Dermis microvascular lymphatic vessel endothelial cell (primary cell): ENCODE measurements around the gene HSPA9. TPM values are rescaled to one million over a fixed set of nuclear protein-coding genes. Genes with fewer than 3 reads are reported as not detected.
A peak's percentile ranks its signal among the peaks of the same experiment; 100 is the strongest.

Experiments used
- DNase-seq, 2 donors: peaks; one replicate each; pipeline versions ENCODE4 v3.0.0 to v3.0.0-alpha.2; 2010; ENCODE audit warnings: low read depth in 2 of 2
- total RNA-seq: library from RNA; depleted of rRNA; stranded (reverse); fragments of >200 nt; gene quantifications from 2 replicates; pipeline ENCODE4 v1.2.1, GENCODE V29; 2014

The HSPA9 gene
- total RNA-seq, 1 donor from 2014 or later = 212 TPM

DNA sequence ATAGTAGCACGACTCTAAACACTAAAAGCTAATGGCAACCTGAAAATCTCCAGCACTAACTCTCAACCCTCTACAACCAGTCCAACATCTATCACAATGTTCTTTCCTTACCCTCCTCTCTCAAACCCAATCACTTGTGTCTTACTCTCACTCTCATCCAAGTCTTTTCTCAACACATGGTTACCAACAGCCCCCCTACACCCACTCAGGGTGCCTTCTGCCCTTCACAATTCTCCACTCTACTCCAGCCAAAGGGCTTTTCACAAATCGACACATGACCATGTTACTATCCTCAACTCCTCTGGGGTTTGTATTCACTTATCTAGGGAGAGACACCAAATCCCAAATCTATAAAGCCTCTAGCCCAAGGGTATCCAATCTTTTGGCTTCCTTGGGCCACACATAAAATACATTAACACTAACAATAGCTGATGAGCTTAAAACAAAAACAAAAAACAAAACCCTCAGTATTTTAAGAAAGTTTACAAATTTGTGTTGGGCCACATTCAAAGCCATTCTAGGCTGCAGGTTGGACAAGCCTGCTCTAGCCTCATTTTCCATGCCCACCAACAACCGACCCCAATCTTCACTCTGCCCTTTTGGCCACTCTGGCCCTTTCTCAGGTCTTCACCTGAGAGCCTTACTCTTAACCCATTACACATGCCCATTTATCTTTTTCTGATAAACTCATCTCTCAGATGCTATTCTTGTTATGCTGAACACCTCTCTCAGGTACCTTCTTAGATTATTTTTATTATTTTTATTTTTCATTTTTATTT lies 11.7 kb downstream of the HSPA9 start:
- no peak for DNase-seq

DNA sequence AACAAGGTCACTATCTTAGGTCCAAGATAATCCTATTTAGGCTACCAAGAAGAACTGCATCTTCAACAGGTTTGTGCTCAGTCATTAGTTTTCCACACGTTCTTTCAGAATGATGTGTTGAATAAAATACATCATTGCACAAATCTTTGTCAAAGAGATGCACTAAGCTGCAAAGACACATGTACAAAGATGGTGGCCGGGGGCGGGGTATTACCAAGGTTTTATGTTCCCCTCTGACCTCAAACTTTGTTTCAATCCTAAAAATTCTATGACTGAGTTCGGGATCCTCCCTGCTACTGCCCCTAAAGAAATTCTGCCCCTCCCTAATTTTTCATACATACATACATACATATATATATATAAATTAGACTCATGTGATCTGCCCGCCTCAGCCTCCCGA lies 14.2 kb downstream of the HSPA9 start:
- DNase-seq = no peak

DNA sequence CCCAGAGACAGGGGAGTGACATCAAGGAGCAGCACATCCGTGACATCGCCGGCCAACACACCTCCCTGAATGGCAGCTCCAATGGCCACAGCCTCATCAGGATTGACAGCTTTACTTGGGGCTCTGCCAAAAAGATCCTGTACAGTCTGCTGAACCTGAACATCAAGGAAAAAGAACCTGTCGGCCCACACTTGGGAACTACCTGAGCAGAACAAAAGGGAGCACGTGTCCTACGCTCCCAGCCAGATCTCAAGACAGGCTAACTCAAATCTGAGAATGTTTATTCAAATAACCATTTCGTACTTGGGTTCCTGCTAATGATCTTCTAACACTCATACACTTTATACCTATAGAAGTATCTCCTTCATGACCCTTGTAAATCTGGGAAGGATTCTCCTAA lies 15.3 kb downstream of the HSPA9 start:
- no peak for DNase-seq

DNA sequence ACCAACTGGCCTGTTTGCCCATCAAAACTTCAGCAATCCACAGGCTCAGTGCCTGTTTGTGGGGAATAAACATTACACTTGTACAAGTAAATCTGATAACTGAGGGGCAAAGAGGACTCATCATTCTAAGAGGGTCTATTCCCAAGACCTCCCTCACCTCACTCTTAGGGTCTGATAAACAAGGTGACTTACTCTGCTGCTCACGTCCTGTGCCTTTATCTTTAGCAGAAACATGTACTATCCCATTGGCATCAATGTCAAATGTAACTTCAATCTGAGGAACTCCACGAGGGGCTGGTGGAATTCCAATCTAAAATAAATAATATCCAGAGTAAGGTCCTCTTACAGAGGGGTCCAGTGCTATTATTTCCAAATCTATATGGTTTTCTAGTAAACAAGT lies 17.5 kb downstream of the HSPA9 start:
- no peak for DNase-seq

DNA sequence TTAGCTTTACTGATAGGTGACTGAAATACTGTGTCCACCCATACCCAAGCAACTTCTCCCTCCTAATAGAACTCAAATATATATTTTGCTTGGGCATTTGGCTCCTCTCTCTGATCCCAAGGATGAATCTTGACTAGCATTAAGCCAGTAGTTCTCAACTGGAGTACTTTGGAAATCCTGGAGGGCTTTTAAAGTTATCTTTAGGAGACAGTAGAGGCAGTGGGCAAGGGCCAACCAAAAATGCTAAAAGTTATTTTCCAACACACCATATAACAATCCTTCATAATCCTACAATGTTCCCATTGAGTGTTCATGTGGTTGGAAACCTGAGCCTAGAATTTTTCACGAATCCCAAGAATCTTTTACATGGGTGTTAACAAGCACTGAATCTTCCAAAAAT lies 21.1 kb downstream of the HSPA9 start:
- no peak for DNase-seq

DNA sequence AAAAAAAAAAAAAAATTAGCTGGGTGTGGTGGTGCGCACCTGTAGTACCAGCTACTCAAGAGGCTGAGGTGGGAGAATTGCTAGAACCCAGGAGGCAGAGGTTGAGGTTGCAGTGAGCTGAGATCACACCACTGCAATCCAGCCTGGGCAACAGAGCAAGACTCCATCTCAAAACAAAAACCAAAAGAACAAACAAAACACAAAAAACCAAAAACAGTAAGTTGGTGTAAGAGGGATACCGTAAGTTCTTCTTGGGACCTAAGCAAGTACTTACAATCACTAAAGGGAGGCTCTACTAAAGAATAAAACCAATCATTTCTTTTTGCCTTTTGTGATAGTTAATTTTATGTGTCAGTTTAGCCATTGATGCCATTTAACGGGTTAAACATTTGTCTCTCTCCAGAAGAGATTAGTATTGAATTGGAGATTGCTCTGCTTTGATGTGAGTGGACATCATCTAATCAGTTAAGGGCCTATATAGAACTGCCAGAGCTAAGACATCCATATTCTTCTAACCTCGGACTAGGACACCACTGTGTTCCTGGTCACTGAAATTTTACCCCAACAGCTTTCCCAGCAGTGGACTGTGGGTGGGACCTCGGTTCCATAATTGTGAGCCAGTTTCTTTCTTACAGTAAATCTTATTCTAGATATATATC lies 21.6 kb downstream of the HSPA9 start:
- DNase-seq = no peak

DNA sequence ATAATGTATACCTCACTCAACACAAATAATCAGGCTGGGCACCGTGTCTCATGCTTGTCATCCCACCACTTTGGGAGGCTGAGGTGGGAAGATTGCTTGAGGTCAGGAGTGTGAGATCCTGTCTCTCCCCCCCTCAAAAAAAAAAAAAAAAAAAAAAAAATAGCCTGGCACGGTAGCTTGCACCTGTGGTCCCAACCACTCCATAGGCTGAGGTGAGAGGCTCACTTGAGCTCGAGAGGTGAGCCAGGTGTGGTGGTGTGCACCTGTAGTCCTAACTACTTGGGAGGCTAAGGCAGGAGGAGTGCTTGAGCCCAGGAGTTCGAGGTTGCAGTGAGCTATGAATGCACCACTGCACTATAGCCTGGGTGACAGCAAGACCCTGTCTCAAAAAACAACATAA lies 22.5 kb downstream of the HSPA9 start:
- DNase-seq = no peak

DNA sequence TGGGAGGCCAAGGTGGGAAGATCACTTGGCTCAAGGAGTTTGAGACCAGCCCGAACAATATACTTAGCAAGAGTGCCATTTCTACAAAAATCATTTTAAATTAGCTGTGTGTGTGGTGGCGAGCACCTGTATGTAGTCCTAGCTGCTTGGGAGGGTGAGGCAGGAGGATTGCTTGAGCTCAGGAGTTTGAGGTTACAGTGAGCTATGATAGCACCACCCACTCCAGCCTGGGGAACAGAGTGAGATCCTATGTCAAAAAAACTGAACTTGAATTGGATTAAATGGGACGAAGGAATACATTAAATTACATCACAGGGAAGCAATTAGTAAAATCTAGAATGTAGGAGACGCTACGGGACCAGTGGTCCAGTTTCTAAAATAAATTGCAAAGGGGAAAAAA lies 25.8 kb downstream of the HSPA9 start:
- no peak for DNase-seq

DNA sequence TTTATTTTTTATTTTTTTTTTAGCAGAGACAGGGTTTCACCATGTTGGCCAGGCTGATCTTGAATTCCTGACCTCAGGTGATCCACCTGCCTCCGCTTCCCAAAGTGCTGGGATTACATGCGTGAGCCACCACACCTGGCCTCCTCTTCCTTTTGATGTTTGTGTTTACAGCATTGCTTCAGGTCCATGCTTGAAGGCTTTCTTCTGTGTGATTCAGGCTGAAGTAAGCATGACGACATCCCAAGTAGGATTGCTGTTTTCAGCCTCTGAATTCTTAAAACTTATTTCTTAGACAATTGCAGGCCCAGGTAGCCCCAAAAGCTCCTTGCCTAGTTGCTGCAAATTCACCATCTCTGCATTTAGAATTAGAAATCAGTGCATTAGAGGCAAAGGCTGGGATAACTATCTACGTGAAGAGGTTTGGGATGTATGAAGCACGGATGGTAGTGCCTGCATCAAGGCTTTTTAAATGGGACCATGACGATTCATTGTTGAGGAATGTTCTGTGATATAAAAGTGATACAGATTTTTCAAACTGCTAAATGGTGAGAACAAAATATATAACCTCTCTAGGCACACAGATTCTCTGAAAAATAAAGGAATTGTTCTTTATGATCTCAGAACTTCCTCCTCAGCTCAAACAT lies 29.2 kb downstream of the HSPA9 start:
- no peak for DNase-seq

DNA sequence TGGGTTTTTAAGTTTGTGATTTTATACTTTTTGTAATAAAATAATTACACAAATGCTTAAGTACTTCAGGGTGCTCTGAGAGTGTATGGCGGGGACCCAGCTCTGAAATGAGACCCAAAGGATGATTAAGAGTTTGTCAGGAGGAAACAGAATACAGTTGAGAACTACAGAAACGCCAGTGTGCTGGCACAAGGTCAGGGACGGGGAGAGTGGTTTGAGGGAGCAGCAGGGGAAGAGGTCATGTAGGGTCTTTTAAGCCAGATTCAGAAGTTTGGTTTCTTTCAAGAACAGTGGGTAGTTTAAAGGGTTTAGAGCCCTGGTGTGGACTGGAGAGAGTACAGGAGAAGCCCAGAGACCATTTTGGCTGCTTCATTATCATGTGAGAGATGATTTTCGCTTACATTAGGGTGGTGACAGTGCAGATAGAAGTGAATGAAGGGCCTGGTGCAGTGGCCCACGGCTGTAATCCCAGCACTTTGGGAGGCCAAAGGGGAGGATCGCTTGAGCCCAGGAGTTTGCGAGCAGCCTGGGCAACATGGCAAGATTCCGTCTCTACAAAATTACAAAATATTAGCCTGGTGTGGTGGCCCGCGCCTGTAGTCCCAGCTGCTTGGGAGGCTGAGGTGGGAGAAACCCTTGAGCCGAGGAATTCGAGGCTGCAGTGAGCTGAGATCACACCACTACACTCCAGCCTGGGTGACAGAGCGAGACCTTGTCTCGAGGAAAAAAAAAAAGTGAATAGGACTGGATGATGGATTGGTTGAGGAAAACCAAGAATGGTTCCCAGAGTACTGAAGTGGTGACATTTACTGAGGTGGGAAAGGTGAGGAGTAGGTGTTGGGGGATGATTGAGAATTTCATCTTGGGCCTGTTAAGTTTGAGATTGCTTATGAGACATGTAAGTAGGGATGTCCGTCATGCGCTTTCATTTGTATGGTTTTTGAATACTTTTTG lies 30.7 kb downstream of the HSPA9 start:
- peak in 1 of 2 donors; percentile 28 for DNase-seq

DNA sequence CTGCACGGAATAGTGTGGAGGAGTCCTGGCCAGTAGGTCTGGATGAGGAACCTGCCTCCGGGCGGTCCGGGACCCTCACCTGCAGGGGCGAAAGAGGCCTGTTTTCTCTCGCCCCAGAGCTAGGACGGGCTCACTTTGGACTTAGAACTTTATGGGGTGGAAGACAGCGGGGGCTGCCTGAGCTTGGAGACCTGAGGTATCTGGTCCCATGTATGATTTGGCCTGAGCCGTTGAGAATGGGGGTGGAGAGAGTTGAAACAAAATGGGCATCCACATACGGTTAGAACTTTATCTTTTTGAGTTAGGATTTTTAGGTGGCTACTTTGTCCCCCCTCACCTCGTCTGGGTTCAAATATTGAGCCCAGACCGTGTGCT lies 31.5 kb downstream of the HSPA9 start:
- no peak for DNase-seq

DNA sequence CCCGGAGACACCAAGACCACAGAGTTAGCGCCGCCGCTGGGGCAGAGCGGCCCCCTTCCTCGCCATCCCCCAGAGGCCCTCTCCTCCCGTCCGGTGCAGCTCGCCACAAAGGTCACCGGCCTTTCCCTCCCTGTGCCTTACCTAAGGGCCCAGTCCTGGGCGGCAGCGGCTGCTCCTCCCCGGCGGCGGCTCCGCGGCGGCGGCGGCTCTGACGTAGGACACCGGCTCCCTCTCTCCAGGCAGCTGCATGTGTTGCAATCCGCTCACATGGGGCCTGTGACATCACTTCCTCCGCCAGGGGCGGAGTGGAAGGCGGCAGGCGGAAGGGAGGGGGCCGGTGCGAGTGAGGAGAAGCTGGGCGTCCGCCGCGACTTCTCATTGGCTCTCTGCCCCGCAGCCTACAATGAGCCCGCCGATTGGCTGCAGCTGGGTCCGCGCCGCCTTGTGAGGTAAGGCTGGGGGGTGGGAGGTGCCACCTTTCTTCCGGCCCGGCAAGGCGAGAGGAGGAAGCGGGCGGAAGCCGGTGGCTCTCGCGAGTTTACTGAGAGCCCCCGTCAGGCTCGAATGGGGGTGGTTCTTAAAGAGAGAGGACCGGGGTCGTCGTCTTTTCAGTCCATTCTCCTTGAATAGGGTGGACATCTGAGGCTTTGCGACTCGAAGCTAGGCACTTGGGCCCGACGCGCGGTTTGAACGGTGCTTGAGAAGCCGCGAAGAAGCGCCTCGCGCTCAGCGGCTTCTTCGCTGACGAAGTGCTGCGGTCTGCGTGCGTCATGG lies 32.1 kb downstream of the HSPA9 start, which contains the start of gene ETF1:
TSS of gene ETF1 (minus strand) at position 281 of the 774 bp plus-strand sequence. CDS start 318 bp downstream, outside the sequence.
- peak; percentile 98 to 100 for DNase-seq

DNA sequence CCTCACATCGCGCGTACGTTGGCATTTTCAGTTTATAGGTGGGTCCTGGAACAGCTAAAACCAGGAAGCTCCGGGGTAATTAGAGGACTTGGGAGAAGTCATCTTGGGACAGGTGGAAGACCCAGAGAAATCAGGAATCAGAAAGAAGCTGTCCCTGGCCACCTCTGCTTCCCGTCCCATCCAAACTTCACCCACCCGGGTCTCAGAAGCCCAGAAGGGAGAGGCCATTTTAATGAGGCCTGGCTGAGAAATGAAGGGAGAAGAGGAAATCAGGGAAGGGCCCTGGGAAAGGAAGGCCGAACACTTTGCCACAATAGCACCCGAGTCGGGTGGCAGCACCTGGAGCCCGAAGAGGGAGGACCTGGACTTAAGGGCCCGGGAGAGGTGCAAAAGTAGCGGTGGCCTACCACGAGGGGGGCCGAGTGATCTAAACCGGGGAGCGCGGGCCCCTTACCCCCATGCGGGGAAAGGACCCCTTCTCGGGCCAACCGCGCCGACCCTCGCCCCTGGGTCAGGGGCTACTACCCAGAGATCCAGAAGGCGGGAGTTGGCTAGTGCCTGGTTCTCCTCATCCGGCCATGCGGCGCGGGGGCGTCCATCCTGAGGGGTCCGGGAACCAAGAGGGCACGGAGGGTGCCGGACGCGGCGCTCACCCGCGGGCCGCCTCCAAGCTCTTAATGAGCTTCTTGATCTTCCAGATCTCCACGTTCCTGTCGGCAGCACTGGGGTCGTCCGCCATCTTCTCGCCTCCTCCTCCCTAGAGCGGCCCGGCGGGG lies 32.8 kb downstream of the HSPA9 start:
- peak in 1 of 2 donors; percentile 23 for DNase-seq

DNA sequence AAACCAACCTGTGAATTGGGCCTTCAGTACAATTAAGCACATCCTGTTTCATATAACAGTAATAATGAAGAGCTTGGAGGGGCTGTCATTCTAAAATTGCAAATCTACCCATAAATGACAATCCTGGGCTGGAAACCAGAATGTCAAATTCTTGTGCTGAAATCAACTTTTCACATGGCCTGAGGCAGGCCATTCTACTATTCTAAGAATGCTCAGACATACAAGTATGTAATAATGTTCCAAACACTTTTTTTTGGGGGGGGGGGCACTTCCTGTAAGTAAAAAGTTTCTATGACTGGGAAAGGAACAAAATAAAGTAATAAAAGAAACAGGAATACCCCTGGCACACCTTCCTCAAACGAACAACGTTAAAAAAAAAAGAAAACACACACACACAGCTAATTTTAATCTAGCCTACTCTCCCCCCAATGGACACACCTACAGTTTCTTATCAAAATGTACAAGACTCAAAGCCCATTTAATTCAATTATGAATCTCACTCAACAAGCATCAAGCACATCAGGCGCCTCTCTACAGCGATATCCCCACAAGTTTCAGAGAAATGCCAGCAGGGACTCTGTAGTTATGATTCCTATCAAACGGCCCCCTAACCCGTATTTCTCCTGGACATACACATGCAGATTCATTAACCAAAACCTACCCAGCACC lies 33.6 kb downstream of the HSPA9 start:
- DNase-seq = no peak

DNA sequence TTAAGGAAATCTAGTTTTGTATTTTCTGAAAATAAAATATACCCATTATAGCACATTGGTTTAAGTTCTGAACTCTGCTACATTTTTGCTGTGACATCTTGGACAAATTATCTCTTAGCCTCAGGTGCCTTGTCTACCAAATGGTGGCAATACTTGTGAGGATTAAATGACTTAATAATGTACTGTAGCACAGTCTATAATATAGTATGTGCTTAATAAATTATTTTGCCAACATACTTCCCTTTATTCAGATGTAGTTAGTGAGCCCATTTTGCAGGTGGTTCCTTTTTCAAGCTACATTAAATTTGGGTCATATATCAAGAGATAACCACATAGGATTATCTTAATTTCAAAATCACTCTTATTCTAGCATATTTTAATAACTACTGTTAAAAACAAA lies 35.4 kb downstream of the HSPA9 start:
- DNase-seq = no peak

DNA sequence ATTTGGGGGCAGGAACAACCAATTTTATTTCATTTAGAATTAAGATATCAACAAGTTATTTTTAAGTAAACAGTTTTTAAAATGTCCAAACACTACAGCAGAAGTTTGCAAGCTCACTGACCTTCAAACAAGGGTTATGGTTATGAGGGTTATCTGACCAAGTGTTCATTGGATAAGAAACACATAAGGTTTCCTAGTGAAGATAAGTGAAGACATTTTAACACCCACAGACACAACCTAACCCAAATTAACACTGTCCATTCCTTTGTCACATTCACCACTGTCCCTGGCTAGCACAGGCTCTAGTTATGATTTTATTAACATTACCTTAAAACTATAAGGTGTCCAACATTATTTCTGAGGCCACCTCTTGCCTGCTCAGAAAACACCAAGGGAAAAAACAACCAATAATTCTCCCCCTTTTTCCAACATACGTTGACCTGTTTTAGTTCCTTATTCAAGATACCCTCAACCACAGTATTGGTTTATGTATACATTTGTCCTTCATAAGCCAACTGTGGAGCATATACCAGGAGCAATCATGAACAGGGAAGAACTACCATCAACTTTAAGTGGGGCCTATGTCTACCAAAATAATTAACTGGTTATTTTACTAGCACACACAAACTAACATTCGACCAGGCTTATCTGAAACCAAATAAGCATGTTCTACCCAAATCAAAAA lies 36.1 kb downstream of the HSPA9 start:
- no peak for DNase-seq

DNA sequence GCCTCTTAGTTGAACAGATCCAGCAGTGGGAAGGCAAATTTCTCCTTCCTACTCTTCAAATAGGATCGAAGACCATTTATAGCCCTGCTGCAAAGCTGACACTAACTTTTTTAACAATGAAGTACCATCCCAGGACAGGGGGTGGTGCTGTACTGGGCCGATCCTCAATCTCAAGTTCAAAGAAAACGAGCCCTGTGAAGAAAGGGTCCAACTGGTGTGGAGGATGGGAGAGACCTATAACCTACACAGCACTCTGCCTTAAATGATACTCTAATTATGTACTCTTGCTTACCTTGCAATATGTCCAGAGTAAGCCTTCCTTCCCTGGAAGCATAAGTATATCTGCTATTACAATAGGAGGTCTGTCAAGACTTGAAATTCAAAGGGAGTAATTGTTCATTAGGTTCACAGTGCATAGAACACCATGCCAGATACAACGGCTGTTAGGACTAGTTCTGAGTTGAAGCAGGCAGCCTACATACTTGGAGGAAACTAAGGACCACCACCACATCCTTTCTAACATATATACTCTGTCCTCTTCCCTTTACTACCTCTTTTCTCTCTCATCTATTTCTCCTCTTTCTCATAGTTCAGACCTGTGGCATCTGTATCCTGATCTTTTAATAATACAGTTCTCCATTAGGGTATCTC lies 38.4 kb downstream of the HSPA9 start:
- no peak for DNase-seq

DNA sequence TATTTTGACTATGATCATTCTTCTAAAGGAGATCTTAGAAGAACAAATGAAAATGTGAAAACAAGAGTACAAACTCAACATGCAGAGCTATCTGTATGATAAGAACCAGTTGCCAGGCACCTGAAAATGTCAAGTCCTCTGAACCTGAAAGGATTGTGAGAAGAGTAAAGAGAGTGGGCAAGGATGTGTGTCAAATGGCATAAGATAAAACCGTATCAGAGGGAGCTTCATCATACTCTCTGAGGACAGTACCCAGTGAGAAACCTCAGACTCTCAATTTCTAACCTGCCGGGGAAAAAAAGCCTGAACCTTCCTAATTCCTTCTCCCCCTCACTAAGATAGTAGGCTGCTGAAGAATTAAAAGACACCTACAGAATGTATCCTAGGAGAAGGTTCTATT lies 39.0 kb downstream of the HSPA9 start:
- DNase-seq = no peak
